Endothelial cell (in vitro differentiated cells): ENCODE measurements around the gene DPH6. TPM values are rescaled to one million over a fixed set of nuclear protein-coding genes. Genes with fewer than 3 reads are reported as not detected.
"Not testable (repeated sequence)": the region's sequence is repeated elsewhere in the genome, so short reads cannot be mapped to it uniquely, and the experiment has no call there.

Experiments
- DNase-seq: peaks from one replicate; pipeline ENCODE4 v3.0.0; 2021; ENCODE audit warnings: low spot score
- H3K27ac Mint-ChIP-seq: one replicate; pipeline ENCODE4 v1.8.0; 2021; ENCODE audit warnings: mixed read lengths, inconsistent platforms; ENCODE audit not compliant: unreplicated experiment
- H3K27me3 Mint-ChIP-seq: one replicate; pipeline ENCODE4 v1.8.0; 2021; ENCODE audit warnings: mild to moderate bottlenecking, moderate library complexity, mixed read lengths, inconsistent platforms; ENCODE audit not compliant: unreplicated experiment
- H3K36me3 Mint-ChIP-seq: one replicate; pipeline ENCODE4 v1.8.0; 2021; ENCODE audit warnings: mild to moderate bottlenecking, low read depth, mixed read lengths, inconsistent platforms; ENCODE audit not compliant: unreplicated experiment
- H3K4me1 Mint-ChIP-seq: one replicate; pipeline ENCODE4 v1.8.0; 2021; ENCODE audit warnings: mild to moderate bottlenecking, mixed read lengths, inconsistent platforms; ENCODE audit not compliant: unreplicated experiment
- H3K4me3 Mint-ChIP-seq: one replicate; pipeline ENCODE4 v1.8.0; 2021; ENCODE audit warnings: mild to moderate bottlenecking, mixed read lengths, inconsistent platforms; ENCODE audit not compliant: unreplicated experiment
- H3K9me3 Mint-ChIP-seq: one replicate; pipeline ENCODE4 v1.8.0; 2021; ENCODE audit warnings: mixed read lengths, inconsistent platforms; ENCODE audit not compliant: unreplicated experiment
- CTCF ChIP-seq: fragments of 200-600 bp; sonication (generic); IDR thresholded peaks from one replicate; pipeline ENCODE4 v1.5.0; 2021; ENCODE audit warnings: antibody characterized with exemption; ENCODE audit not compliant: unreplicated experiment
- total RNA-seq: library from RNA; stranded (reverse); fragmentation: NEBNext Ultra II Directional; extraction: Animal tissue kit (Norgen Biotek cat#: 25700); gene quantifications from one replicate; pipeline ENCODE4 v1.2.1, GENCODE V29; 2021; ENCODE audit not compliant: unreplicated experiment

DPH6 gene
- total RNA-seq, 1 donor from 2014 or later: 10.6 TPM

- DNase-seq: no peak
- H3K4me3 Mint-ChIP-seq: no peak overlapping the region
- H3K27ac Mint-ChIP-seq: no peak overlapping the region
- H3K36me3 Mint-ChIP-seq: no peaks in the 10 kb centered on the region
- H3K9me3 Mint-ChIP-seq: no peaks in the 10 kb centered on the region
- peaks cover 7% of the 10 kb centered on the region for H3K4me1 Mint-ChIP-seq
- no peak for TF ChIP-seq CTCF
- no peaks in the 10 kb centered on the region for H3K27me3 Mint-ChIP-seq
Measured at GRCh38 chr15:35448294-35448693, 97.7 kb downstream of the DPH6 start.

GRCh38 chr15:35445891-35446290 lies 100.1 kb downstream of the DPH6 start:
- H3K4me3 Mint-ChIP-seq: no peak overlapping the region
- H3K36me3 Mint-ChIP-seq: no peaks in the 10 kb centered on the region
- DNase-seq: no peak
- H3K27me3 Mint-ChIP-seq: peaks cover 1% of the 10 kb centered on the region
- H3K27ac Mint-ChIP-seq: no peak overlapping the region
- H3K4me1 Mint-ChIP-seq: peaks cover 7% of the 10 kb centered on the region
- TF ChIP-seq CTCF: no peak
- H3K9me3 Mint-ChIP-seq: no peaks in the 10 kb centered on the region

- Mint-ChIP-seq H3K27me3 (peaks cover 1% of the 10 kb centered on the region), H3K36me3 (no peaks in the 10 kb centered on the region), H3K4me1 (peaks cover 7% of the 10 kb centered on the region), H3K9me3 (no peaks in the 10 kb centered on the region), H3K4me3 (no peak overlapping the region), H3K27ac (no peak overlapping the region)
- peak; percentile 15 for DNase-seq
- peak; percentile 74 for TF ChIP-seq CTCF
Measured at GRCh38 chr15:35444557-35445204, 101.3 kb downstream of the DPH6 start.

- Mint-ChIP-seq H3K9me3 (no peaks in the 10 kb centered on the region), H3K27ac (no peak overlapping the region), H3K27me3 (peaks cover 1% of the 10 kb centered on the region), H3K4me3 (no peak overlapping the region), H3K4me1 (peaks cover 7% of the 10 kb centered on the region), H3K36me3 (no peaks in the 10 kb centered on the region)
- DNase-seq: no peak
- TF ChIP-seq CTCF: no peak
Measured at GRCh38 chr15:35443376-35443775, 102.6 kb downstream of the DPH6 start.

GRCh38 chr15:35442742-35443141 lies 103.2 kb downstream of the DPH6 start:
- peaks cover 1% of the 10 kb centered on the region for H3K27me3 Mint-ChIP-seq
- no peak overlapping the region for H3K4me3 Mint-ChIP-seq
- TF ChIP-seq CTCF: no peak
- H3K9me3 Mint-ChIP-seq: no peaks in the 10 kb centered on the region
- H3K4me1 Mint-ChIP-seq: peaks cover 7% of the 10 kb centered on the region
- DNase-seq: no peak
- H3K27ac Mint-ChIP-seq: no peak overlapping the region
- no peaks in the 10 kb centered on the region for H3K36me3 Mint-ChIP-seq

- H3K27ac Mint-ChIP-seq, H3K9me3 Mint-ChIP-seq, H3K4me3 Mint-ChIP-seq, H3K27me3 Mint-ChIP-seq, H3K36me3 Mint-ChIP-seq, H3K4me1 Mint-ChIP-seq, DNase-seq: not testable (repeated sequence)
Measured at GRCh38 chr15:35441279-35441678, 104.7 kb downstream of the DPH6 start.
